ENCODE results near the gene MYO1D. TPM values are rescaled to one million over a fixed set of nuclear protein-coding genes. Genes with fewer than 3 reads are reported as not detected.
"Not testable (repeated sequence)": the region's sequence is repeated elsewhere in the genome, so short reads cannot be mapped to it uniquely, and the experiment has no call there.

The MYO1D gene
- total RNA-seq, 1 donor from 2014 or later: 48.8 TPM

DNA sequence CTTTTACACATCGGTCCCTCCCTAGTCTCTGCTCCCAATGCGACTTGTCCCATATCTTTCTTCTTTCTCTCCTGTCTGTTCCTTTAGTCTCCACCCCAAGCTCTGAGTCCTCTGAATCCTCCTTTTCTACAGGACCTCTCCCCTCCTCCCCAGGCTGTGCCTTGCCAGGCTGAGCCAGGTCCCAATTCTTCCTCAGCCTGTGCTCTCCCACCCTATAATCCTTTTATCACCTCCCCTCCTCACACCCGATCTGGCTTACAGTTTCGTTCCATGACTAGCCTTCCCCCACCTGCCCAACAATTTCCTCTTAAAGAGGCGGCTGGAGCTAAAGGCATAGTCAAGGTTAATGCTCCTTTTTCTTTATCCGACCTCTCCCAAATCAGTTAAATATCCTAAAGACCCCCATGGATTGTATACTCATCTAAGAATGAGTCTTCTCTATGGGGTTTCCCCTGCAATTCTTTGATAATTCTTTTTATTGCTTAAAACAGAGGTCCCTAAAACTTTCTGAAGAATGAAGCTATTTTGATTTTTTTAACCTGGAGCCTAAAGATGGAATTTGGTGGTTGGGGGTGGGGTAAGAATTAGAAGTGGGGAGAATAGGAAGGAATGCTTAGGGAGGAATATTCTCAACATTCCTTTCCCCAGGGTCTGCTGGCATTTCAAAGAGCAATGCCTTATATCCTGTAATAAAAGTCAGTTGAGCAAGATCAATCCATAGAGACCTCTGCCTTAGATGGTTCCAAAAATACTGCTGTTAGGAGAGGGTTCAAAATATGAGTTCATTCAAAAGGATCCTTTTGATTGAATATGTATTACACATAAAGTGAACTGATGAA lies 102.8 kb downstream of the MYO1D start:
- no peak for DNase-seq

DNA sequence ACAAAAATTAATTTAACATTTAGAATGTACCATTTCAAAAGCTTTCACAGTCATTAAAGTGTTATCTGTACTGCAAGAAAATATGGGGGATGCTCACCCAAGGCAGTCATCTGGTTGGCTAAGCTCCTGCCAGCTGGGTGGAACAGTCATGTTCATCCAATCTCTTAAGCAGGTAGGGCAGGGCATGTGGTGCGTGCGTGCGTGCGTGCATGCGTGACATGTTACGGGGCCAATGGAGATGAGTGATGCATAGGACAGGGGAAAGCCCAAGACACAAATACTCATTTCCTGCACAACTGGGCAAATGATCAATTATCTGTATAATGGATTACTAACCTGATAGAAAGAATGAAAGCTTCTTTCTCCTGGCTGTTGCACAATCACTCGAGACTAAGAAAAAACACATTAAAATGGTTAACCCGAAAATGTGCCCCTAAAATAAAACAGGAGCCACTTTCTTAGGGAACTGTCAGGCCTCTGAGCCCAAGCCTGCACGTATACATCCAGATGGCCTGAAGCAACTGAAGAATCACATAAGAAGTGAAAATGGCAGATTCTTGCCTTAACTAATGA lies 104.4 kb downstream of the MYO1D start:
- no peak for DNase-seq

DNA sequence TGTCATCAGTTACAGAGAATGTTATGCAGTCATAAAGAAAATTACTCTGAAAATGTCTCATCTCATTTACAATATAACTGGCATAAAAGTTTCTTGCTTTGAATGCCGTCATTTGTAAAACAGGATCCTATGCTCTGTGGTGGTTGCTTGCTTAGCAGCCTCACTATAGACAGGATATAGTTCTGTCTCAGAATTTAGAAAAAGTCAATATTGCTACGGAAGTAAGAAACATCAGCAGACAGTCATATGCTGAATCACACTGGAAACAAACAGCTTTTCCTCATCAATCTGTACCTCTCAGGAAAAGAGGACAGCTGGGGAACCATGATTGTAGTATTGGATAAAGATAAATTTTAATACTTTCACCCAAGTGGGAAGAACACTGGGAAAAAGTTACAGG lies 105.5 kb downstream of the MYO1D start:
- peak; percentile 82 for DNase-seq

DNA sequence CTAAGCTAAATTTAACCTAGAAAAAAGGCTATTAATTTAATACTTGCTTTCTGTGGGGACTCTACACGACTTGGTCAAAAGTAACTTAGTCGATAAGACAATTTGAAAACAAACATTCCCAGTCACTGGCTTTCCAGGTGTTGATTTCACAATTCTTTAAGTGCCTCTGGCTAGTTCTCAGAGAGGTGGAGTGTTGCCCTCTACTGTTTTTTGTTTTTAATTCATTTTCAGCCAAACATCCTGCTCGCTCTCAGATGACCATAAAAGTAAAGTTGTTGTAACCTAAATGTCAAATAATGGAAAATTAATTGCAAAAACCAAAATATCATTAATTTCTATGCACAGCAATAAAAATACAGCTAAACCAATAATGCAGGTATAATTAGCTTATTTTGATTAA lies 107.1 kb downstream of the MYO1D start:
- DNase-seq: no peak

DNA sequence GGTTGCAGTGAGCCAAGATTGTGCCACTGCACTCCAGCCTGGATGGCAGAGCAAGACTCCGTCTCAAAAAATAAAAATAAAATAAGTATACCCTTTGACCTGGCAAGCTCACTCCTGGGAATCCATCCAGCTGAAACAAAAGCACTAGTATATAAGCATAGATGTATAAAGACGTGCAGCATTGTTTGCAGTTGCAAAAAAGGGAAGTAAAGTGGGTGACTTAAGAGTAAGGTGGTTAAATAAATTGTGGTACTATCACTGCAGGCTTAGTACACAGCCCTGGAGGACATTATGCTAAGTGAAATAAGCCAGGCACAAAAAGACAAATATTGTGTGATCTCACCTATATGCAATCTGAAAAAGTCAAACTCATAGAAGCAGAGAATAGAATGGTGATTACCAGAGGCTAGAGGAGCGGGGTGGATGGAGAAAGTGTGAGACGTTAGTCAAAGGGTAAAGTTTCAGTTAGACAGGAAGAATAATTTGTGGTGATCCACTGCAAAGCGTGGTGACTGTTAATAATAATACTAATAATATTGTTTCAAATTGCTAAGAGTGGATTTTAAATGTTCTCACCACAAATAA lies 113.0 kb downstream of the MYO1D start:
- no peak for DNase-seq

DNA sequence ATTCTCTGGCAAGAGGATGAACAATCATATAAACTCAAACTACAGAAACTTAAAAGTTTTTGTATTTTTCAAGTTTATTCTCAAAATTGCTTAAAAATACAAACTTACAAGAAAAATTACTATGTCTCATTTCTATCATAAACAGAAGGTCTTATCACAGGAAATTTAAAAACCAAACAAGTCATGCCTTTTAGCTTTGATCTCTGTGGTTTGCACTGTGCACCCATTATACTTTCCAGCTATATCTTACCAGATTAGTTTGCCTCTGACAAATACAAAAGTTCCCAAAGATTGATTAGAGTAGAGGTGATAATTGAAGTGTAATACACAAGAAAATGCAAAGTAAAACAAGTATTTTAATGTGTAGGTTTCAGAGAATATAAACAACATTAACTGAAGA lies 117.4 kb downstream of the MYO1D start:
- DNase-seq: no peak

DNA sequence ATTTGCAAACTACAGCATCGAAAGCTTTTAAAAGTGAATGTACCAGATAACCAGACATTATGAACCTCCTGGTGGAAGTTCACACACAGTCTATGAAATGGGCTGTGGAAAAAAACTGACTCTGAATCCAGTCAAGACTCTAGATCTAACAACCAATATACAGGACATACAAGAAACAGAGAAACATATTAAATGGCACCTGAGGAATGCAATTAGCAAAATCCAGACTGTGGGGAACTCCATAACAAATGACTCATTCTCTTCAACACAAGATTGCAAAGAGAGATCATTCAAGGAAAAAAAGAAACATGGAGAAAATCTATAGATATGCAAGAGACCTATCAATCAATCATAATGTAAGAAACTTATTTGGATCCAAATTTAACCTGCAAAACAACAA lies 119.0 kb downstream of the MYO1D start:
- DNase-seq: peak; percentile 49

DNA sequence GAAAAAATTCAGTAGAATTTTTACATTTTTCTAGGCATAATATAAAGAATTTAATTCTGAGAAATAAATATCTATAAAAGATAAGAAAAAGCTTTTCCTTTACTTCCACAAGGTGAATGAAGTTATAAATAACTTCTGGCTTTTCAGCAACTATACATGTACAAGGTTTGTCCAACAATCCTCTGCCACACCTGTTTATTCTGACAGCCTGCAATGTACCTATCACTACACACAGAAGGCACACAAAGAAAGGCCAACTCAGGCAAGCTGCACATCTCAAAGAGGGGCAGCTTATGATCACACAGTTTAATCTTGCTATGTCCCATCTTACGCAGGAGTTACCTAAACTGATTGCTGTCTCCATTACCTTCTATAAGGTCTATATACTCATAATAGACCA lies 120.2 kb downstream of the MYO1D start:
- DNase-seq: no peak

DNA sequence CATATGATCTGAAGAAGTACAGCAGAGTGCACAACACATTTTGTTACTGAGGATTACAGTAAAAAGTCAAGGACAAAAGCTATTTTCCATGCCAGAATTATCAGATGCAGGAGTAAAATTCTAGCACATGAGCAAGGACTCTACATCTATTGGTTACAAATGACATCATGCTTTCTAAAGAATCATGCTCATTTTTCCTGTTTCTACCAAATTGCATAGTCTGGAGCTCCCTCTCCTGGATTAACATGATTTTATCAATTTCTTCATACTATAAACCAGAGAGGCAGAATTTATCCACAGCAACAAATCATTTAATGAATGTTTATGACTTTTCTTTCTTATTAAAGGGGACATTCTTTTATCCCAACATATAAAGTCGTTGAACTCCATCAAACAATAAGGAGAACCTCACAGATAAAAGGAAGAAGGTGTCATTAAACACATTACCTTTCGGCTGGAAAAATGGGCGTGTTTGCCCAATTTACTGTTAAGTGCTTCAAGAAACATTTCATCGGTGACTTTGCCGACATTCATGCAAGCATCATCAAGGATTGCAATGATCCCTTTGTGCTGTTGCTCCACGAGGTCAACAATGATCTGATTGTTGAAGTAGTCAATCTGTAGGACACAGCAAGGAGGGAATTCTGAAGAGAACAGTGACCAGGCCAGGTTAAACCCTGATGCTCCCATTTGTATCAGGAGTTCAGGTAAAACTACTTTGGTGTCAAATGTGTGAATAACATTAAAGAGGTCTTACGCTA lies 121.7 kb downstream of the MYO1D start:
- DNase-seq: peak; percentile 84

DNA sequence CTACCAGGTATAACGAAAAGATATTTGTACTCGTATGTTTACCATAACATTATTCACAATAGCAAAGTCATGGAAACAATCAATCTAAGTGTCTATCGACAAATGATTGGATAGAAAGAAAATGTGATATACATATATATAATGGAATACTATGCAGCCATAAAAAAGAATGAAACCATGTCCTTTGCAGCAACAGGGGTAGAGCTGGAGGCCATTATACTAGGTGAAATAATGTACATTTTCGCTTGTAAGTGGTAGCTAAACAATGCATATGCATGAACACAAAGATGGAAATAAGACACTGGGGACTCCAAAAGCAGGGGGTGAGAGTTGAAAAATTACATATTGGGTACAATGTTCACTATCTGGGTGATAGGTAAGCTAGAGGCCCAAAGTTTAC lies 124.0 kb downstream of the MYO1D start:
- DNase-seq: no peak

DNA sequence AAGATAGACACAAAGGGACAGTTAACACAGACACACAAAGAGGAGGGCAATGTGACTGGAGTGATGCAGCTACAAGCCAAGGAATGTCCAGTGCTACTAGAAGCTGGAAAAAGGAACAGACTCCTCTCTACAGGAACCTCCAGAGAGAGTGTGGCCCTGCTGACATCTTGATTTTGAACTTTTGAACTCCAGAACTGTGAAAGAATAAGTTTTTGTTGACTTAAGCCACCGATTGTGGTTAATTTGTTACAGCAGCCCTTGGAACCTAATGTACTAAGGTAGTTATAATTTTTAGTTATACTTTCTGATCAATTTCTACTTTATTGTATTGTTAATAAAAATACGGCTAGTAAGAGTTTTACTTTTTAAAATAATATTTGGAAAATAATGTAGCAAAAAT lies 129.1 kb downstream of the MYO1D start:
- no peak for DNase-seq

DNA sequence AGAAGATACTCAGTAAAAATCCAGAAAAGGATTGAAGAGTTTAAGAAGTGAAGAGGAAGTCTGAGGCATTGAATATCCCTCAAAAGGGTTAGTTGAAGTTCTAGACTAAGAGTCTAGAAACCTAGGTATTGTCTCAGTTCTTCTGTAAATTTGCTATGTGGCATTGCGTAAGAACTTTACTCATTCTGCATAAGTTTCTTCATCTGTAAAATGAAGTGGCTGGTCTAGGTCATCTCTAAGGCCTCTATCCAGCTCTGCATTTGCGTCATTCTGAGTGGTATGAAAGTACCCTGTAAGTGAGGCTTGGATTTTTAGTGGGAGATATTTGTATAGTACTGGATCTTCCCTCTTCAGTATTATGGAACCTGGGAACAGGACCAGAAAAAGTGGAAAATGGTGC lies 130.2 kb downstream of the MYO1D start:
- DNase-seq: no peak

DNA sequence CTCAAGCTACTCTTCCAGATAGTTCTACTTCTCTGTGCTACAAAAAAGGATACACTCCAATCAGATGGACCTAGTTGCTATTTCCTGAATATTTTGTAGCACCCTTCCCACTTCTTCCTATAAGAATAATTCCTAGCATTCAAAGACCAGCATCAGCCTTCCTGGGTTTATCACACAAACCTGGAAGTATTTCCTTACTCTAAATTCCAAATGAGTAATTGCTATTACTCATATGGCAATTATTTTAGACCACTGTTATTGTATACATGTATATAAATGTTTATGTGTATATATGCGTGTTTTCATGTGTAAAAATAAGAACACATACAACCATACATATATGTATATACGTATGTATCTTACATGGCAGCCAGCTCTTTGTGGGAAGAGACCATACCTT lies 130.6 kb downstream of the MYO1D start:
- DNase-seq: peak; percentile 26

DNA sequence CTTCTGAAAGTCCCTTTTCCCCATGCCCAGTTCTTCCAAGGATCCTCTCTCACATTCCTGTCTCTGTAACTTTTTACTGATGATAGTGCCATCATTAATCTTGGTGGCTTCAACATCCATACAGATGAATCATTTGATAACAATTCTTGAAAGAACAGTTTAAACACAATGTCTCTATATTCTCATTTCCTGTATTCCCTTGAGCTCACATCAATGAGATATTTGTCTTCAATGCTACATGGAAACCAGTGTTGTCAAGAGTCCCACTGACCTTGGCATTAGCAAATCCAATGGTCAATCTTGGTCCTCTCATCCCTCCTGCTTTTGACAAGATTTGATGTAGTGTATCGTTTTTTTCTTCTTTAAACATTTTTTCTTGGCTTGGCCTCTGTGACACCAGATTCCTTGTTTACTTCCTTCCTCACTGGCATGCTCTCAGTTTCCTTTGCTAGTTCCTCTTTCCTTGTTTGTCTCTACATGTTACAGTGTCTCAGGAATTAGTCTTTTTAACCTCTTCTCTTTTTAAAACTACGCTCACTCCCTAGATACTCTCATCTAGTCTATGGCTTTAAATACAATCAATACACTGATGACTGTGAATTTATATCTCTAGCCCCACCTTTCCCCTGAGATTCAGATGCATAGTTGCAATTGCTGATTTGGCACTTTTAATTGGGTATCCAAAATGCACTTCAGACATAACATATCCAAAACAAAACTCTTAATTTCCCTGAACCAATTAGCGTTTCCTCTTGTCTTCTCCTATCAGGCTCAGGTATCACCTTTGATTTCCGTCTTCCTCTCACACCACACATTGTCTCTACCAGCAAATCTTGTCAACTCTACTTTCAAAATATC lies 134.0 kb downstream of the MYO1D start:
- peak; percentile 49 for DNase-seq

DNA sequence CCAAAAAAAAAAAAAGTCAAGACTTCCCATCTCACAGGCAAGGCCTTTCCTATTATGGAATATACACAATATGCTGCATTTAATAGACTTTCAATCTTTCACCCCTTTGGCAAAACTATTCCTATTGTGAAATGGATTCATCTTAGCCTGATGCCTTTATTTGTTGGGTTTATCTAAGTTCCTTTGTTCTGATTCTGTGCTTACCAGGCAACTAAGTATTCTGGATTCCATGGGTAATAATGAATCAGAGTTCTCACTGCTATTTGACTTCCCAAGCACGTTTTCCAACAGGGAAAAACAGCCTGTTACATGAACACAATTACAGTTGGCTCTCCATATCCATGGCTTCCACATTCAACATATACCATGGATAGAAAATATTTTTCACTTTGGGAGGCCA lies 135.5 kb downstream of the MYO1D start:
- DNase-seq: no peak

DNA sequence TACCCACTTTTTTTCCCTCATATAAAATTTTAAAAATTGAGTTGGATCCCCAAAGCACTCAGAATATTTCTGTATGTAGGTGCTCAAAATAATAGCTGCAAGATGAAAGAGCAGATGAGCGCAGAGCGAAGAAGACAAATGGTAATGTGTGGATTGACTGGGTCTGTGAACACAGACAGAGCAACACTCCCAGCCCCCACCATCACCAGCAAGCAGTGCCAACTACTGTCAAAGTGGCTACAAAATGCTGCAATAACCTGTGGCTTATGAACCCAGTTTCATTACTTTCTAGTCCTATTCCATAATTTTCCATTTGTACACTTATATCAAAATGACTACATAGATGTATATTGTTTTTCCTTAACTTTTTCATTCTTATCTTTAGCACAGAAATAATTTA lies 137.2 kb downstream of the MYO1D start:
- no peak for DNase-seq

DNA sequence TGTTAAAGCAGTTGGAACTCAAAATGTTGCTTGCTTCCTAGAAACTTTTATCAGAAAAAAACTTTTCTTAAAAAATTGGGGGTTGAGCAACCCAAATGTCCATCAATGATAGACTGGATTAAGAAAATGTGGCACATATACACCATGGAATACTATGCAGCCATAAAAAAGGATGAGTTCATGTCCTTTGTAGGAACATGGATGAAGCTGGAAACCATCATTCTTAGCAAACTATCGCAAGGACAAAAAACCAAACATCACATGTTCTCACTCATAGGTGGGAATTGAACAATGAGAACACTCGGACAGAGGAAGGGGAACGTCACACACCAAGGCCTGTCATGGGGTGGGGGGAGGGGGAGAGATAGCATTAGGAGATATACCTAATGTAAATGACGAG lies 137.8 kb downstream of the MYO1D start:
- DNase-seq: not testable (repeated sequence)

DNA sequence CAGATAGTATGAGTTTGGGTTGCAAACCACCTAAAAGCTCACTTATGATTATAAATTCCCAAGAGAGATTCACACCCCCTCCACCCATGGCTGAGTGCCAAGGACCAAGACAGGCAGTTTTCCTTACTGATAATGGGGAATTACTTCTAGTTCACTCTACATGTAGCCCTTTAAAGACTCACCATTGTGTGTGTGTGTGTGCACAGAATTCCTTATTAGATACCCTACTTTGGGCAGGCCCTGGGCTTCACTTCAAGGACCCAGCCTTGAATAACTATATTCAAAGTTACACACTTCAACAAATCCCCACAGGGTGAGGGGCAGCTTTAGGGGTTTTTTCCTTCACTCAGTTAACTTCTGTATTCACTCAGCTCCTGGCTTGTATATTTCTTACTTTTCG lies 143.5 kb downstream of the MYO1D start:
- no peak for DNase-seq

DNA sequence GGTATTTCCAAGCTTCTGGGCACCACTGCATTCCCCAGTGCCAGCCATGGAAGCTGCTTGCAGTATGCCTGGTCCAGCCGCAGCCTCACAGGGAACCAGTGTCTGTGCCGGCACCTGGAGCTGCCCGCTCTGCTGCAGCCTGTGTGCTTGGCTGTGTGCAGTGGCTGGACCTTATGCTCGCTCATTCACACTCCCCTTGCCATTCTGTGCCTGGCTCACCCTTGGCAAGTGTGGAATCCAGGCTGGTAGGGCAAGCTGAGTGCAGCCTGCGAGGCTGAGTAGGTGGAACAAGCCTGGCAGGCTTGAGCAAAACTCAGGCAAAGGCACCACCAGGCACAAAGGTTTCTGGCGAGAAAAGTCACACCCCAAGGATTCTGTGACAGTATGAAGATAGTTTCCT lies 144.0 kb downstream of the MYO1D start:
- no peak for DNase-seq

DNA sequence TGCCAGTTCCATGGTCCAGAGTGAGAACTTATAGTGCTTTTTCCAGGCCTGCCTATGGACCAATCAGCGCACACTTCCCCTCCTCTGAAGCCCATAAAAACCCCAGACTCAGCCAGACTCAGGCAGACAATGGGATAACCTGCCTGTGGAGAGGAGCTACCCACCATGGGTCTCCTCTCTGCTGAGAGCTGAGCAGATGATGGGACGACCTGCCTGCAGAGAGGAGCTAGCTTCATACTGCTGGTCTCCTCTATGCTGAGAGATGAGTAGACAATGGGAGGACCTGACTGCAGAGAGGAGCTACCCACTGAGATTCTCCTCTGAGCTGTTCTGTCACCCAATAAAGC lies 144.7 kb downstream of the MYO1D start:
- no peak for DNase-seq

DNA sequence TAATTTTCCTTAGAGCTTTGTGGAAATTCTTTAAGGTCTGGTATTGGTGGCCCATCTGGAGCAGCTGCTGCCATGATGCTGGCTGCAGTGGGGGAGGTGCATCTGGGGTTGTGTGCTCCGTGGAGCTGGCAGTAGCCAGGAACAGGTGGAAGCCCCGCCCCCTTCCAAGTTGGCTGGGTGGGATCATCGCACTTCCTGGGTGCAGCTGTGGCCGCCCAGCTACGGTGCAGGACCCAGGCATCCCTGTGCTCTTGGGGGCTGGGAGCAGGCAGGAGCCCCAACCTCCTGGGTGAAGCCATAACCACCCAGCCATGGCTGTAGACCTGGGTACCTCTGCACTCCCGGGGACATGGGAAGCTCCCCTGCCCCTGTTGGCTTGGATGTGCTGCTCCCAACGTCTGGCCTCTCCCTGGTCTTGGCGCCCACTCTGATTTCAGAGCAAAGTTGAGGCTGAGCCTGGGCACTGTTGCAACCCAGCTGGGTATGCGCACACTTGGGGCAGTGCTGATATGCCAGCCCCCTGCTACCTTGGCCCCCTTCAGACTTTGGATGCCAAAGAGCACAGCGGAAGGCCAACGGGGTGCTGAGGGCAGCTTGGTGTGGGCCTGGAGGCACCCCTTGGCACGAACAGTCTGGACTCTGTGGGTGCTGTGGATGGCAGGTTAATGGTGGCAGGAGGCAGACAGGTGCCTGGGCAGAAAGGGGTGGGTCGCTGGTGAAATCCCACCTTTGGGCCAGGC lies 145.2 kb downstream of the MYO1D start:
- DNase-seq: no peak

DNA sequence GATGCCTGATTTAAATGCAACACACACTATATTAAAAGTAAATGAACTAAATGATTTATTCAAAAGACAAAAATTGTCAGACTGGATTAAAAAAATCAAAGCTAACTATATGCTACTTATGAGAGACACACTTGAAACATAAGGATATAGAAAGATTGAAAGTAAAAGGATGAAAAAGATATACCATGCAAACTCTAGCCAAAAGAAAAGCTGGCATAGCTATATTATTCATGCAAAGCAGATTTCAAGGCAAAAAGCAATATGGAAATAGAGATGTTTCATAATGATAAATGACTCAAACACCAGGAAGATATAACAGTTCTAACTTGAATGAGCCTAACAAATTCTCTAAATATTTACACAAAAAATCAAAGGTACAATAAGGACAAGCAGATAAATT lies 149.2 kb downstream of the MYO1D start:
- no peak for DNase-seq
